Measurements from ENCODE around the gene DGKB.

- no peak for TF ChIP-seq CTCF (IDR thresholded peaks at IDR 0.05)
- TF ChIP-seq EP300 (IDR thresholded peaks at IDR 0.05), result no peak
- TF ChIP-seq POLR2A (IDR thresholded peaks at IDR 0.05), result no peak
These were observed 524.8 kb downstream of the DGKB start for GRCh38 chr7:14377646-14378266.

Measured in ovary (tissue), 3 donors.